Activated CD8-positive, alpha-beta T cell treated with anti-CD3 and anti-CD28 coated beads for 36 hours (primary cell): ENCODE data around the gene FAM193A. TPM values are rescaled to one million over a fixed set of nuclear protein-coding genes. Genes with fewer than 3 reads are reported as not detected.
"Not testable (repeated sequence)": the region's sequence is repeated elsewhere in the genome, so short reads cannot be mapped to it uniquely, and the experiment has no call there.

Experiments
- ATAC-seq: fragments of 200-7000 bp; cut with Tn5 transposase; one replicate; pipeline ENCODE4 v1.10.0; 2021; ENCODE audit warnings: mild to moderate bottlenecking, moderate library complexity
- CTCF ChIA-PET: fragments of 350-600 bp; sonication (Branson Sonifier 250); formaldehyde crosslinking; loops from one replicate; lab custom pipeline; 2021; ENCODE audit warnings: antibody characterized with exemption; lab: Charles Lee
- POLR2A ChIA-PET: fragments of 350-600 bp; sonication (Branson Sonifier 250); formaldehyde crosslinking; loops from one replicate; lab custom pipeline; 2021; ENCODE audit warnings: antibody characterized with exemption; lab: Charles Lee
- DNase-seq: peaks from one replicate; pipeline ENCODE4 v3.0.0-alpha.2; 2020
- H3K27ac Mint-ChIP-seq: one replicate; pipeline ENCODE4 v1.8.0; 2021; ENCODE audit warnings: mild to moderate bottlenecking, mixed read lengths
- H3K27me3 Mint-ChIP-seq: one replicate; pipeline ENCODE4 v1.8.0; 2021; ENCODE audit warnings: mixed read lengths
- H3K36me3 Mint-ChIP-seq: one replicate; pipeline ENCODE4 v1.8.0; 2021; ENCODE audit warnings: low read depth, mixed read lengths
- H3K4me1 Mint-ChIP-seq: one replicate; pipeline ENCODE4 v1.8.0; 2021; ENCODE audit warnings: low read depth, mixed read lengths
- H3K4me3 Mint-ChIP-seq: one replicate; pipeline ENCODE4 v1.8.0; 2021; ENCODE audit warnings: mild to moderate bottlenecking, moderate library complexity, mixed read lengths
- H3K9me3 Mint-ChIP-seq: one replicate; pipeline ENCODE4 v1.8.0; 2021; ENCODE audit warnings: mixed read lengths
- intact Hi-C: fragments of 100-400 bp; cut with micrococcal nuclease; formaldehyde crosslinking; loops from one replicate; pipeline ENCODE4 v1.10.0; 2022
- total RNA-seq, 2 experiments: library from RNA; stranded (reverse); gene quantifications; one replicate each; pipeline ENCODE4 v1.2.3, GENCODE V29; 2021
- TF ChIP-seq, protein P1 (sequence below): fragments of 200-600 bp; IDR thresholded peaks from one replicate; pipeline ENCODE4 v1.8.0; 2022; ENCODE audit warnings: antibody characterized with exemption, mild to moderate bottlenecking

Gene FAM193A
- total RNA-seq, 2 experiments from 2014 or later, result 22.4 to 22.9 TPM

DNA sequence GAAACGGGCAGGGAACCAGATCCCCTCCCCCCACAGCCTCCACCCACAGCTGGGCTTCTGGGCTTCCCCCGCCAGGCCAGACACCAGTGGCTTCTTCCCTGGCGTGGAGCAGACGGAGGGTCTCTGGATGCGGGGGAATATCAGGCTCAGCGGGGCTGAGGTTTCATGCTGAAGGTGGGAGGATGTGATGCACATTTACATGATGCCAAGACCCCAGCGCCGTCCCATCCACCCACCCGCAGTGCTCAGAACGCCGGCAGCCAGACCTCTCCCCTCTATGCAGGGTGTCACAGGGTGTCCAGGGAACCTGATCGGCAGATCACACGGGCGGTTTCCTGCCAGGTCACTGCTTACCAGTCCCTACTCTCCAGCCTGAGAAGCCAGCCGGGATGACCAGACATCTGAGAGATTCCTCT lies 232.5 kb downstream of the FAM193A start:
- no peaks in the 10 kb centered on the region for H3K36me3 Mint-ChIP-seq
- intact Hi-C loops, result loop anchor here (5.0 kb wide), 1 partner anchor 168 kb away; no protein-coding TSS in a partner anchor
- CTCF ChIA-PET, result no interaction called here

DNA sequence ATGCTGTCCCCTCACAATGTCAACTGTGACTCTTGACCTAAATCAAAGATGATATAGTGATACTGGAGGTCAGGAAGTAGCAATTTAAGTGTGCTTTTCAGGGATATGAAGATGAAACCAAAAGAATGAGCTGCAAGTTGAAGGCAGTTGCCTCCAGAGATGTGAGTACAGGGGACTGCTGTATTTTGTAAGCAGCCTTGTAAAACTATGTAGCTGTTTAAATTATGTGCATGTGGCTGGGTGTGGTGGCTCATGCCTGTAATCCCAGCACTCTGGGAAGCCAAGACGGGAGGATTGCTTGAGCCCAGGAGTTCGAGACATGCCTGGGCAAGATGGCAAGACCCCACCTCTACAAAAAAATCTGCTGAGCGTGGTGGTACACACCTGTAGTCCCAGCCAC lies 234.8 kb downstream of the FAM193A start:
- Mint-ChIP-seq H3K27ac (peak overlapping the region; percentile 53), H3K4me1 (peaks cover 25% of the 10 kb centered on the region), H3K36me3 (no peaks in the 10 kb centered on the region), H3K27me3 (no peaks in the 10 kb centered on the region), H3K9me3 (peaks cover 2% of the 10 kb centered on the region), H3K4me3 (no peak overlapping the region)
- ChIA-PET POLR2A (interaction anchor here (0.6 to 1.2 kb wide), 5 partner anchors 11 to 166 kb away, joined by 3 to 4 read pairs (median 3); no protein-coding TSS in a partner anchor), CTCF (interaction anchor here (0.7 to 1.6 kb wide), 2 partner anchors 10 to 15 kb away, joined by 3 to 5 read pairs; no protein-coding TSS in a partner anchor)
- ATAC-seq (peak; percentile 55), DNase-seq (no peak)
- TF ChIP-seq, protein P1, sequence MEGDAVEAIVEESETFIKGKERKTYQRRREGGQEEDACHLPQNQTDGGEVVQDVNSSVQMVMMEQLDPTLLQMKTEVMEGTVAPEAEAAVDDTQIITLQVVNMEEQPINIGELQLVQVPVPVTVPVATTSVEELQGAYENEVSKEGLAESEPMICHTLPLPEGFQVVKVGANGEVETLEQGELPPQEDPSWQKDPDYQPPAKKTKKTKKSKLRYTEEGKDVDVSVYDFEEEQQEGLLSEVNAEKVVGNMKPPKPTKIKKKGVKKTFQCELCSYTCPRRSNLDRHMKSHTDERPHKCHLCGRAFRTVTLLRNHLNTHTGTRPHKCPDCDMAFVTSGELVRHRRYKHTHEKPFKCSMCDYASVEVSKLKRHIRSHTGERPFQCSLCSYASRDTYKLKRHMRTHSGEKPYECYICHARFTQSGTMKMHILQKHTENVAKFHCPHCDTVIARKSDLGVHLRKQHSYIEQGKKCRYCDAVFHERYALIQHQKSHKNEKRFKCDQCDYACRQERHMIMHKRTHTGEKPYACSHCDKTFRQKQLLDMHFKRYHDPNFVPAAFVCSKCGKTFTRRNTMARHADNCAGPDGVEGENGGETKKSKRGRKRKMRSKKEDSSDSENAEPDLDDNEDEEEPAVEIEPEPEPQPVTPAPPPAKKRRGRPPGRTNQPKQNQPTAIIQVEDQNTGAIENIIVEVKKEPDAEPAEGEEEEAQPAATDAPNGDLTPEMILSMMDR, result no peak
- intact Hi-C loops, result no loop called here

More for the DNA sequence above, 232.5 kb downstream of the FAM193A start:
- Mint-ChIP-seq H3K27me3 (no peaks in the 10 kb centered on the region), H3K9me3 (peaks cover 2% of the 10 kb centered on the region), H3K4me3 (no peak overlapping the region), H3K27ac (no peak overlapping the region), H3K4me1 (peaks cover 28% of the 10 kb centered on the region)
- TF ChIP-seq, protein P1, result no peak
- DNase-seq (no peak), ATAC-seq (no peak)
- POLR2A ChIA-PET, result interaction anchor here (0.6 to 1.2 kb wide), 2 partner anchors 12 to 187 kb away, joined by 3 read pairs; no protein-coding TSS in a partner anchor

DNA sequence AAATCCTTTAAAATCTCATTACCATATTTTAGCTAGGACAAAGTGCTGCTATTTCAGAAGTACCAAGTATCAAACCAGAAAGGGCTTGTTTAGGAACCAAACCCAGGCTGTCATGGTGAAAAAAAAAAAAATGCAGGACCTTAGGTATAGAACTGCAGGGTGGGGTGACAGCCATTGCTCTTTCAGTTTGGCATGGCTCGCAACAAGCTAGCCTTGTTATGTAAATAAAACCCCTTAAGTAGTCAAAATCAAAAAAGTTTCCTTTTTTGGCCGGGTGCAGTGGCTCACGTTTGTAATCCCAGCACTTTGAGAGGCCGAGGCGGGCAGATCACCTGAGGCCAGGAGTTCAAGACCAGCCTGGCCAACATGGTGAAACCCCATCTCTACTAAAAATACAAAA lies 244.2 kb downstream of the FAM193A start:
- ATAC-seq, H3K27me3 Mint-ChIP-seq, POLR2A ChIA-PET, intact Hi-C loops, H3K27ac Mint-ChIP-seq, H3K36me3 Mint-ChIP-seq, DNase-seq, H3K4me3 Mint-ChIP-seq: not testable (repeated sequence)
- CTCF ChIA-PET, result interaction anchor here (1.9 to 2.2 kb wide), 2 partner anchors 10 to 14 kb away, joined by 5 to 8 read pairs; no protein-coding TSS in a partner anchor
- peaks cover 19% of the 10 kb centered on the region for H3K9me3 Mint-ChIP-seq
- peaks cover 14% of the 10 kb centered on the region for H3K4me1 Mint-ChIP-seq

DNA sequence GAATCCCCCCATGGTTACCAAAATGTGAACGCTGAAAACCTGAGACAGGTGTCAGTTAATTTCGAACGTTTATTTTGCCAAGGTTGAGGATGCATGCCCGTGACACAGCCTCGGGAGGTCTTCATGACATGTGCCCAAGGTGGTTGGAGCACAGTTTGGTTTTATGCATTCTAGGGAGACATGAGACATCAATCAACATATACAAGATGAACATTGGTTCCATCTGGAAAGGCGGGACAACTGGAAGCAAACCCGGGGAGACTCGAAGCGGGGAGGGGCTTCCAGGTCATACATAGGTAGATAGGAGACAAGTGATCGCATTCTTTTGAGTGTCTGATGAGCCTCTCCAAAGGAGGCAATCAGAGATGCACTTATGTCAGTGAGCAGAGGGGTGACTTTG lies 245.5 kb downstream of the FAM193A start:
- intact Hi-C loops, result no loop called here
- no peak overlapping the region for H3K4me3 Mint-ChIP-seq
- no peaks in the 10 kb centered on the region for H3K36me3 Mint-ChIP-seq
- H3K9me3 Mint-ChIP-seq, result peaks cover 19% of the 10 kb centered on the region
- DNase-seq (no peak), ATAC-seq (no peak)
- H3K27ac Mint-ChIP-seq, result no peak overlapping the region
- POLR2A ChIA-PET, result interaction anchor here (0.6 to 2.1 kb wide), 3 partner anchors 17 to 180 kb away, joined by 3 to 5 read pairs (median 3); no protein-coding TSS in a partner anchor
- CTCF ChIA-PET, result interaction anchor here (0.6 to 2.2 kb wide), 3 partner anchors 11 to 256 kb away, joined by 3 to 8 read pairs (median 5); no protein-coding TSS in a partner anchor
- H3K27me3 Mint-ChIP-seq, result no peaks in the 10 kb centered on the region
- TF ChIP-seq, protein P1, result no peak
- peaks cover 26% of the 10 kb centered on the region for H3K4me1 Mint-ChIP-seq

Other genes with a start within 250 kb of the FAM193A start
- 1 to 10 TPM; 4.9 to 7.0 TPM for gene ZFYVE28, start 118.0 kb upstream of the FAM193A start, total RNA-seq
- gene CFAP99, start 117.7 kb upstream of the FAM193A start, total RNA-seq, result not detected
- 10 to 100 TPM; 94.6 to 96.2 TPM for gene RNF4, start 67.5 kb upstream of the FAM193A start, total RNA-seq
- gene TNIP2, start 219.7 kb downstream of the FAM193A start, total RNA-seq, result 10 to 100 TPM; 46.1 to 48.1 TPM